Right lobe of liver (tissue), 6 donors: Measurements from ENCODE around the gene WBP1L. TPM values are rescaled to one million over a fixed set of nuclear protein-coding genes. Genes with fewer than 3 reads are reported as not detected.
"Not testable (repeated sequence)": the region's sequence is repeated elsewhere in the genome, so short reads cannot be mapped to it uniquely, and the experiment has no call there.

ENCODE experiments used
- ATAC-seq, 4 donors: fragments of 200-7000 bp; cut with Tn5 transposase; one replicate each; pipeline ENCODE4 v1.9.1; 2020; ENCODE audit warnings: mild to moderate bottlenecking in 4 of 4, moderate library complexity in 4 of 4
- DNase-seq, 3 donors: peaks; one replicate each; pipeline ENCODE4 v3.0.0-alpha.2; 2020
- H3K27ac ChIP-seq, 3 donors: fragments of 200-600 bp; one replicate each; pipeline ENCODE4 v1.8.0; 2022
- H3K27me3 ChIP-seq, 2 donors: fragments of 200-600 bp; one replicate each; pipeline ENCODE4 v1.8.0; 2022
- H3K36me3 ChIP-seq, 4 donors: fragments of 200-600 bp; sonication (generic) in 1 of 4; one replicate each; pipeline versions ENCODE4 v1.5.1 to v1.8.0; 2017 to 2022; ENCODE audit warnings: control low read depth in 1 of 4
- H3K4me1 ChIP-seq, 4 donors: fragments of 200-600 bp; sonication (generic) in 1 of 4; one replicate each; pipeline versions ENCODE4 v1.5.1 to v1.8.0; 2017 to 2022; ENCODE audit warnings: control low read depth in 1 of 4
- H3K4me3 ChIP-seq, 3 donors: fragments of 200-600 bp; one replicate each; pipeline ENCODE4 v1.8.0; 2022
- H3K9me3 ChIP-seq, 4 donors: fragments of 200-600 bp; sonication (generic) in 1 of 4; one replicate each; pipeline versions ENCODE4 v1.5.1 to v1.8.0; 2017 to 2022; ENCODE audit warnings: control low read depth in 1 of 4
- CTCF ChIP-seq, 4 donors: fragments of 200-600 bp in 3 of 4; fragments of 450-650 bp in 1 of 4; IDR thresholded peaks; one replicate each; pipeline versions ENCODE4 v1.5.1 to v1.8.0; 2016 to 2022; ENCODE audit warnings: antibody characterized with exemption in 4 of 4, mild to moderate bottlenecking in 2 of 4
- POLR2A ChIP-seq: fragments of 450-650 bp; IDR thresholded peaks from one replicate; pipeline ENCODE4 v1.6.1; 2017; ENCODE audit warnings: antibody characterized with exemption, mild to moderate bottlenecking
- WGBS: methylation state at CpG from one replicate; pipeline ENCODE4 v1.1.6; 2018; ENCODE audit warnings: low coverage, low lambda C conversion rate; ENCODE audit not compliant: insufficient coverage; ENCODE audit errors: missing lambda C conversion rate; 5-methylcytosine and 5-hydroxymethylcytosine counted together
- intact Hi-C, 2 donors: fragments of 100-400 bp; cut with DNase I; formaldehyde crosslinking; loops; one replicate each; pipeline versions ENCODE4 v1.11.2 to v1.14.1; 2022
- long read RNA-seq: library from polyadenylated mRNA; unstranded; transcript quantifications from one replicate; pipeline ENCODE4 v2.0.0, GENCODE V29; 2019
- total RNA-seq, 6 experiments: library from RNA; depleted of rRNA in 2 of 6; stranded (reverse); fragments of >200 nt in 2 of 6; fragmentation: NEBNext Ultra II Directional in 3 of 6; extraction: Animal tissue kit (Norgen Biotek cat#: 25700) in 3 of 6; gene quantifications; one replicate each; pipeline versions ENCODE4 v1.1.0 to v1.2.4, GENCODE V29; 2016 to 2023
- donor health status: DM: no; HTN: yes; CAD: no.
- donor health status: DM: no; HTN: no; CAD: no.
- donor health status: DM: no; HTN: no; CAD: no.
- donor health status: DM: no; HTN: yes; CAD: no.
- donor health status: DM: no; HTN: yes; CAD: no.

Gene WBP1L
- 10 to 100 TPM; 24.1 to 58.4 (median 32.8) TPM for total RNA-seq
- long read RNA-seq, partial matches to known transcripts = 2 of 2 reads
- long read RNA-seq, other reads (novel, unspliced or antisense) = 0 of 2 reads

- 0% methylated on average over 35 of the region's 37 CpGs for WGBS
- Histone ChIP-seq H3K9me3 (no peaks in the 10 kb centered on the region), H3K27me3 (no peaks in the 10 kb centered on the region), H3K4me1 (peaks cover 0 to 28% (median 10%) of the 10 kb centered on the region in 4 donors), H3K36me3 (no peaks in the 10 kb centered on the region), H3K4me3 (peak within 1 kb of the TSS; percentile 89 to 99 (median 91)), H3K27ac (peak within 1 kb of the TSS; percentile 66 to 91 (median 78))
- intact Hi-C loops = no loop called here
- peak; percentile 94 to 98 (median 95) for ATAC-seq
- DNase-seq = peak; percentile 95 to 97 (median 96)
- TF ChIP-seq POLR2A = peak; percentile 82
- no peak for TF ChIP-seq CTCF (IDR thresholded peaks at IDR 0.05)
Measured at GRCh38 chr10:102743588-102744373, at the start of gene WBP1L. Gene WBP1L (plus strand): TSS chr10:102743948. CDS start chr10:102744054, 106 bp downstream.

GRCh38 chr10:102695401-102695800, 48.3 kb upstream of the WBP1L start:
- intact Hi-C loops, H3K4me1 ChIP-seq, H3K27ac ChIP-seq, H3K27me3 ChIP-seq, H3K36me3 ChIP-seq, ATAC-seq, DNase-seq, H3K9me3 ChIP-seq, H3K4me3 ChIP-seq: not testable (repeated sequence)
- WGBS = 96% methylated on average over 10 of the region's 10 CpGs

- H3K27me3 ChIP-seq = no peaks in the 10 kb centered on the region
- peak in 1 of 4 donors; percentile 29 for ATAC-seq
- no peak for TF ChIP-seq POLR2A
- no peak for TF ChIP-seq CTCF (IDR thresholded peaks at IDR 0.05)
- intact Hi-C loops = no loop called here
- H3K27ac ChIP-seq = no peak overlapping the region
- H3K36me3 ChIP-seq = no peaks in the 10 kb centered on the region
- 84% methylated on average over 3 of the region's 3 CpGs for WGBS
- DNase-seq = no peak
- no peaks in the 10 kb centered on the region for H3K4me1 ChIP-seq
- H3K4me3 ChIP-seq = no peak overlapping the region
- no peaks in the 10 kb centered on the region for H3K9me3 ChIP-seq
Measured at GRCh38 chr10:102696736-102697135, 47.0 kb upstream of the WBP1L start.

GRCh38 chr10:102698894-102699293, 44.9 kb upstream of the WBP1L start:
- Histone ChIP-seq H3K36me3 (no peaks in the 10 kb centered on the region), H3K27me3 (no peaks in the 10 kb centered on the region), H3K4me1 (no peaks in the 10 kb centered on the region), H3K9me3 (no peaks in the 10 kb centered on the region), H3K27ac (no peak overlapping the region), H3K4me3 (no peak overlapping the region)
- WGBS = 83% methylated on average over 2 of the region's 2 CpGs
- TF ChIP-seq CTCF (IDR thresholded peaks at IDR 0.05) = no peak
- no peak for TF ChIP-seq POLR2A
- no peak for ATAC-seq
- DNase-seq = no peak
- intact Hi-C loops = no loop called here

- H3K4me1 ChIP-seq = no peaks in the 10 kb centered on the region
Measured at GRCh38 chr10:102701272-102701671, 42.5 kb upstream of the WBP1L start.

More at GRCh38 chr10:102701272-102701671, 42.5 kb upstream of the WBP1L start:
- 72% methylated on average over 3 of the region's 3 CpGs for WGBS
- no peaks in the 10 kb centered on the region for H3K36me3 ChIP-seq
- no peaks in the 10 kb centered on the region for H3K27me3 ChIP-seq
- DNase-seq (no peak), ATAC-seq (peak in 1 of 4 donors; percentile 41)
- intact Hi-C loops = no loop called here
- no peak overlapping the region for H3K4me3 ChIP-seq
- H3K9me3 ChIP-seq = no peaks in the 10 kb centered on the region
- TF ChIP-seq POLR2A (no peak), CTCF (IDR thresholded peaks at IDR 0.05) (no peak)
- no peak overlapping the region for H3K27ac ChIP-seq
